ENCODE measurements around the gene ABCC5. TPM values are rescaled to one million over a fixed set of nuclear protein-coding genes. Genes with fewer than 3 reads are reported as not detected.

ABCC5 gene
- total and polyA plus RNA-seq, 2 of the 8 experiments (the other 6 are each of a cell fraction or from before 2014, with no cell fraction given) = 25.3 to 40.8 TPM

DNA sequence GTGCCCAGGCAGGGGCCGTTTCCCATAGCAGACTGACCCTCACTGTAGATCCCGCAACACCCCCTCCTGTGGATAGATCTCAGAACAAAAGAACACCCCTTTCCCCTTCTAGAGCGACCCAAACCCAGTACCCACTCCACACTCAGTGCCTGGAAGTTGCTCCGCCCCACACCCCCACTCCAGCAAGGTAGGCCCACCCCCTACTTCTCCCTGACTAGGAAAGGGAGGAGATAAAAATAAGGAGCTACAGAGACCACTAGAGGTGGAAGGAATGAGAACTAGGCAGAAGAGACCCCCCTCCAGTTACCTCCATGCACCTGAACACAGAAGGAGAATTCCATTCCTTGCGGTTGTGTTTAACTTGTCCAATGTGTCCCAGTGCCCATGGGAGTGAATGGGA lies 102.8 kb downstream of the ABCC5 start:
- FAIRE-seq (no peak), DNase-seq (ENCODE audit: low read depth in 1 of 2, low spot score in 2 of 2) (no peak)
- H3K27ac ChIP-seq (ENCODE audit: low read depth, low read length) = no peak overlapping the region
- no peak overlapping the region for H2BK5ac ChIP-seq (ENCODE audit: low read depth, low read length)
- H3K79me1 ChIP-seq (ENCODE audit: low read depth, low read length) = no peaks in the 10 kb centered on the region
- no peaks in the 10 kb centered on the region for H3K79me2 ChIP-seq (ENCODE audit: control insufficient read depth in 1 of 2, insufficient read depth in 2 of 2, low read length in 2 of 2)
- H3K4ac ChIP-seq (replicated peaks; ENCODE audit: insufficient read length, low read depth, low read length) = no peak overlapping the region
- H4K5ac ChIP-seq (ENCODE audit: insufficient read length, low read depth, low read length) = no peak overlapping the region
- peak overlapping the region; percentile 51; the same call in 1 of the 2 replicates for H2AFZ ChIP-seq (ENCODE audit: low read length)
- H2BK20ac ChIP-seq (ENCODE audit: low read length) = no peak overlapping the region
- no peak overlapping the region for H3K14ac ChIP-seq (ENCODE audit: insufficient read length)
- H3K23ac ChIP-seq (ENCODE audit: insufficient read length) = no peak overlapping the region
- H3K4me1 ChIP-seq (replicated peaks in 1 of 4; ENCODE audit: control insufficient read depth in 3 of 4, insufficient read depth in 4 of 4, low read length in 3 of 4) = peaks cover 0 to 7% (median 0%) of the 10 kb centered on the region in 4 experiments; a peak in 1 of 7 replicates
- 83% methylated on average over 5 of the region's 5 CpGs; no CpG with 5 or more reads in 1 of the 2 experiments for WGBS, 2 experiments (ENCODE audit: extremely low coverage in 1 of 2, insufficient coverage in 1 of 2, insufficient read length in 1 of 2, insufficient replicate concordance in 2 of 2, low coverage in 1 of 2, low lambda C conversion rate in 2 of 2, missing lambda C conversion rate in 1 of 2)
- H4K20me1 ChIP-seq (replicated peaks in 1 of 2; ENCODE audit: control insufficient read depth in 1 of 2, insufficient read depth in 2 of 2, low read length in 2 of 2) = no peaks in the 10 kb centered on the region
- H2BK12ac ChIP-seq (ENCODE audit: low read depth, low read length) = no peak overlapping the region
- H2BK120ac ChIP-seq (replicated peaks; ENCODE audit: low read depth, low read length) = no peak overlapping the region
- no peak overlapping the region for H3K9ac ChIP-seq (replicated peaks in 1 of 4; ENCODE audit: extremely low read depth in 1 of 4, low read depth in 3 of 4, low read length in 3 of 4)
- CTCF ChIA-PET (ENCODE audit: partially characterized antibody) = interaction anchor here (0.7 to 3.7 kb wide), 8 partner anchors 9 to 75 kb away, joined by 3 to 29 read pairs (median 4); no protein-coding TSS in a partner anchor
- no peak overlapping the region for H4K91ac ChIP-seq (replicated peaks; ENCODE audit: insufficient read length, low read length)
- H3K23me2 ChIP-seq (ENCODE audit: low read depth, low read length) = no peaks in the 10 kb centered on the region
- H4K8ac ChIP-seq (ENCODE audit: extremely low read depth, insufficient read depth, low read length) = 0 out of 2 replicates have a peak overlapping the region, but pooled peaks have one; percentile 35
- H3K4me3 ChIP-seq (ENCODE audit: extremely low read depth in 1 of 4, insufficient read depth in 2 of 4, low read depth in 3 of 4, low read length in 4 of 4) = no peak overlapping the region
- H3K56ac ChIP-seq (replicated peaks; ENCODE audit: insufficient read length, low read depth, low read length) = no peak overlapping the region
- peaks cover 0 to under 1% (median 0%) of the 10 kb centered on the region in 4 experiments; a peak in 1 of 8 replicates for H3K36me3 ChIP-seq (ENCODE audit: control insufficient read depth in 2 of 4, insufficient read depth in 4 of 4, low read length in 3 of 4)
- H3K4me2 ChIP-seq (ENCODE audit: insufficient read depth in 1 of 2, low read depth in 2 of 2, low read length in 2 of 2) = no peak overlapping the region
- H3K9me3 ChIP-seq (ENCODE audit: insufficient read depth in 2 of 2, low read depth in 1 of 2, low read length in 1 of 2) = no peaks in the 10 kb centered on the region
- H3K27me3 ChIP-seq (replicated peaks in 1 of 4; ENCODE audit: control insufficient read depth in 3 of 4, extremely low read depth in 1 of 4, insufficient read depth in 3 of 4, low read length in 3 of 4) = no peaks in the 10 kb centered on the region
- no peak overlapping the region for H2BK15ac ChIP-seq (ENCODE audit: low read length)
- no peak overlapping the region for H2AK5ac ChIP-seq (ENCODE audit: low read depth, low read length)
- POLR2A ChIA-PET (ENCODE audit: partially characterized antibody) = interaction anchor here (0.8 to 1.4 kb wide), 2 partner anchors 13 to 104 kb away, joined by 3 to 5 read pairs; no protein-coding TSS in a partner anchor
- H3K18ac ChIP-seq (ENCODE audit: extremely low read depth, low read length) = no peak overlapping the region; the same call in 1 of the 2 replicates
- TF ChIP-seq NRF1 (IDR thresholded peaks at IDR 0.05; ENCODE audit: low read depth, low read length) (no peak), HDAC6 (IDR thresholded peaks at IDR 0.05; ENCODE audit: low read depth, low read length) (no peak), KDM5A (IDR thresholded peaks at IDR 0.05; ENCODE audit: low read length) (no peak), E2F6 (IDR thresholded peaks at IDR 0.05) (no peak), ATF2 (IDR thresholded peaks at IDR 0.05; ENCODE audit: low read length) (no peak), CBX8 (IDR thresholded peaks at IDR 0.05; ENCODE audit: borderline replicate concordance, low read depth, low read length) (no peak), SIN3A (conservative IDR thresholded peaks at IDR 0.05 in 1 of 2, IDR thresholded peaks at IDR 0.05 in 1 of 2; ENCODE audit: low read depth in 1 of 2, low read length in 2 of 2) (no peak), POLR2AphosphoS5 (IDR thresholded peaks at IDR 0.05; ENCODE audit: low read depth, low read length) (no peak), SP4 (IDR thresholded peaks at IDR 0.05; ENCODE audit: low read length) (no peak), RAD21 (IDR thresholded peaks at IDR 0.05 in 1 of 2, conservative IDR thresholded peaks at IDR 0.05 in 1 of 2; ENCODE audit: low read depth in 2 of 2, low read length in 2 of 2) (no peak)

All from H1 (cell line).